HEK293T (cell line): Measurements from ENCODE around the gene CCNE1.

ENCODE experiments used
- CTCF ChIA-PET: fragments of 350-600 bp; formaldehyde crosslinking; extraction: SDS; loops from one replicate; lab custom pipeline; 2021; ENCODE audit warnings: antibody characterized with exemption, inconsistent platforms; lab: Yijun Ruan, JAX
- POLR2A ChIA-PET: fragments of 350-600 bp; formaldehyde crosslinking; extraction: SDS; loops from one replicate; lab custom pipeline; 2020; ENCODE audit warnings: antibody characterized with exemption, inconsistent platforms; lab: Yijun Ruan, JAX
- DNase-seq: peaks from one replicate; pipeline ENCODE4 v3.0.0; 2012; ENCODE audit warnings: mixed read lengths; ENCODE audit errors: extremely low spot score
- ARNT ChIP-seq: fragments of 450-650 bp; IDR thresholded peaks from 2 replicates; pipeline ENCODE4 v1.6.1; 2017; ENCODE audit warnings: mild to moderate bottlenecking
- BHLHE40 ChIP-seq: fragments of 450-650 bp; IDR thresholded peaks from 2 replicates; pipeline ENCODE4 v1.6.1; 2016; ENCODE audit warnings: mild to moderate bottlenecking, moderate library complexity, borderline replicate concordance
- CTBP1 ChIP-seq: fragments of 450-650 bp; IDR thresholded peaks from 2 replicates; pipeline ENCODE4 v1.6.1; 2016; ENCODE audit warnings: borderline replicate concordance
- ELF4 ChIP-seq: fragments of 450-650 bp; IDR thresholded peaks from 2 replicates; pipeline ENCODE4 v1.6.1; 2017; ENCODE audit warnings: antibody characterized with exemption
- FOXA1 ChIP-seq: fragments of 450-650 bp; IDR thresholded peaks from 2 replicates; pipeline ENCODE4 v1.6.1; 2016; ENCODE audit warnings: mild to moderate bottlenecking
- FOXK2 ChIP-seq: fragments of 450-650 bp; IDR thresholded peaks from 2 replicates; pipeline ENCODE4 v1.6.1; 2016; ENCODE audit warnings: mild to moderate bottlenecking
- FOXM1 ChIP-seq: fragments of 450-650 bp; IDR thresholded peaks from 2 replicates; pipeline ENCODE4 v1.6.1; 2017; ENCODE audit warnings: mild to moderate bottlenecking, borderline replicate concordance
- HDGF ChIP-seq: fragments of 450-650 bp; IDR thresholded peaks from 2 replicates; pipeline ENCODE4 v1.6.1; 2017; ENCODE audit warnings: antibody characterized with exemption, borderline replicate concordance
- L3MBTL2 ChIP-seq: fragments of 450-650 bp; conservative IDR thresholded peaks from 2 replicates; pipeline ENCODE4 v1.6.1; 2016; ENCODE audit warnings: mild to moderate bottlenecking
- LEF1 ChIP-seq: fragments of 450-650 bp; IDR thresholded peaks from 2 replicates; pipeline ENCODE4 v1.6.1; 2017; ENCODE audit warnings: mild to moderate bottlenecking, borderline replicate concordance
- NFRKB ChIP-seq: fragments of 450-650 bp; IDR thresholded peaks from 2 replicates; pipeline ENCODE4 v1.6.1; 2016; ENCODE audit warnings: mild to moderate bottlenecking, moderate library complexity
- SP1 ChIP-seq: fragments of 450-650 bp; IDR thresholded peaks from 2 replicates; pipeline ENCODE4 v1.6.1; 2017
- SUZ12 ChIP-seq: fragments of 450-650 bp; IDR thresholded peaks from 2 replicates; pipeline ENCODE4 v1.6.1; 2016; ENCODE audit warnings: mild to moderate bottlenecking
- TARDBP ChIP-seq: fragments of 450-650 bp; IDR thresholded peaks from 2 replicates; pipeline ENCODE4 v1.6.1; 2016
- ZNF384 ChIP-seq: fragments of 450-650 bp; IDR thresholded peaks from 2 replicates; pipeline ENCODE4 v1.6.1; 2016
- TF ChIP-seq, protein P1 (sequence below): fragments of 450-650 bp; IDR thresholded peaks from 2 replicates; pipeline ENCODE4 v1.6.1; 2016

The CCNE1 gene

DNA sequence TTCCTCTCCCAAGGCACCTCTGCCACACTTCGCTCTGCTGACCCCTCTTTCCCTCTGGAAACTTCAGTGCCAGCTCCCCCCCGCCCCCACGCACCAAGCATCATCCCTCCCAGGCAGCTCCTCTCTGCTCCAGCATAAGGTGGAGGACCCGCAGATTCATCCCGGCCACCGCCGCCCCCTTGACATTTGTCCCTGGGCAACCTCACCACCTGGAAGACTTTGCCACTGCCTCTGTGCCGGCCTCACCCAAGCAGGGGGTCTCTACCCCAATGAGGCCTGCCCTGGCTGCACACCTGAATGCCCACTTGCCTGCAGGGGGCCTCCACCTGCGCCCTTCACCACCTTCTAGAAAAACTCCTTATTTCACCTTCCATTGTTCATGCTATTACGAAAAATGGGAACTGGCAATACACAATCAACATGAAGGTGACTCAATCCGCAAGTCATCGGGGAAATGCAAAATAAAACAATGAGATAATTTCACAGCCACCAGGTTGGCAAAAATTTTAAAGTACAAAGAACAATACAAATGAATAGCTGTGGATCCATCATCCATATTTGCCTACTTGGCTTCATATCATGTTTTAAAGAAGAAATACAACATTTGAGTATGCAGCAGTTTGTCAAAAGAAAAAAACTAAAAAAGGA, 21.9 kb downstream of the CCNE1 start:
- DNase-seq = no peak
- TF ChIP-seq ZNF384 (no peak), ARNT (no peak), TARDBP (no peak), FOXA1 (no peak), SUZ12 (no peak), NFRKB (no peak), ELF4 (no peak), HDGF (no peak), FOXK2 (no peak), L3MBTL2 (no peak), LEF1 (no peak), SP1 (no peak), FOXM1 (no peak)
- TF ChIP-seq, protein P1, sequence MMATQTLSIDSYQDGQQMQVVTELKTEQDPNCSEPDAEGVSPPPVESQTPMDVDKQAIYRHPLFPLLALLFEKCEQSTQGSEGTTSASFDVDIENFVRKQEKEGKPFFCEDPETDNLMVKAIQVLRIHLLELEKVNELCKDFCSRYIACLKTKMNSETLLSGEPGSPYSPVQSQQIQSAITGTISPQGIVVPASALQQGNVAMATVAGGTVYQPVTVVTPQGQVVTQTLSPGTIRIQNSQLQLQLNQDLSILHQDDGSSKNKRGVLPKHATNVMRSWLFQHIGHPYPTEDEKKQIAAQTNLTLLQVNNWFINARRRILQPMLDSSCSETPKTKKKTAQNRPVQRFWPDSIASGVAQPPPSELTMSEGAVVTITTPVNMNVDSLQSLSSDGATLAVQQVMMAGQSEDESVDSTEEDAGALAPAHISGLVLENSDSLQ = no peak
- ChIA-PET POLR2A (no interaction called here), CTCF (no interaction called here)

DNA sequence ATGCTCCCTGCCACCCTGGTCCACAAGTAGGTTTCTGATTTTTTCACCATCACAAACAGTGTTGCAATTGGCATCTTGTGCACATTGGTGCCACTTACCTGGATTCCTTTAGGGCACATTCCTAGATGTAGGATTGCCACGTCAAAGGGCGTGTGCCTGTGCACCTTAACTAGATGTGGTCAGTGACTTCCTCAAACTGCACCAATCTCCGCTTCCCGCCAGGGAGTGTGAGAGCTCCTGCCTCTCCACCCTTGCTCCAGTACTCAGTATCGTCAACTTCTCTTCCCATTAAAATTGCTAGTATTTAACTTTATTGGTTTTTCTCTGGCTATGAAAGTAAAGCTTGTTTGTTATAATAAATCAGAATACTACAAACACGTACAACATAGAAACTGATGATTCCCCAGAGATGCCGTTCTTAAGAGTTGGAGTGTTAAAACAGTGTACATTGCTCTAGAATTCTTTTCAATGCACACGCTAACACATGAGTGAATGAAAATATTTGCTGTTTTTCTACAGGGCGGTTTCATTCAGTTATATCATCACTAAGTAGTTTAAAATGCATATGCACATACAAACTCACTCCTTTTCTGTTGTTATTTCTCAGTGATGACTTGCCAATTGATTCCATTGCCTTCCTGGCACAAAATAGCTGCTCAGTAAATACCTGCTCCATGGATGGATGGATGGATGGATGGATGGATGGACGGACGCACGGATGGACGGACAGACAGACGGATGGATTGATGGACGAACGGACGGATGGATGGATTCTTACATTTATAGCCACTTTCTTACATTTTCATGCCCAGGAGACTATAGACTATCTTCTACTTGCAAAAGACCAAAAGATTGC, 23.4 kb downstream of the CCNE1 start:
- DNase-seq = no peak
- POLR2A ChIA-PET = no interaction called here
- CTCF ChIA-PET = no interaction called here
- no peak for TF ChIP-seq ARNT
- TF ChIP-seq BHLHE40 = no peak
- TF ChIP-seq FOXM1 = no peak
- no peak for TF ChIP-seq ZNF384
- no peak for TF ChIP-seq LEF1
- TF ChIP-seq SP1 = no peak
- TF ChIP-seq NFRKB = no peak
- TF ChIP-seq HDGF = no peak
- TF ChIP-seq CTBP1 = no peak
- no peak for TF ChIP-seq SUZ12
- TF ChIP-seq FOXK2 = no peak
- TF ChIP-seq TARDBP = no peak
- no peak for TF ChIP-seq L3MBTL2
- TF ChIP-seq, protein P1 = no peak
- TF ChIP-seq FOXA1 = no peak
- no peak for TF ChIP-seq ELF4

DNA sequence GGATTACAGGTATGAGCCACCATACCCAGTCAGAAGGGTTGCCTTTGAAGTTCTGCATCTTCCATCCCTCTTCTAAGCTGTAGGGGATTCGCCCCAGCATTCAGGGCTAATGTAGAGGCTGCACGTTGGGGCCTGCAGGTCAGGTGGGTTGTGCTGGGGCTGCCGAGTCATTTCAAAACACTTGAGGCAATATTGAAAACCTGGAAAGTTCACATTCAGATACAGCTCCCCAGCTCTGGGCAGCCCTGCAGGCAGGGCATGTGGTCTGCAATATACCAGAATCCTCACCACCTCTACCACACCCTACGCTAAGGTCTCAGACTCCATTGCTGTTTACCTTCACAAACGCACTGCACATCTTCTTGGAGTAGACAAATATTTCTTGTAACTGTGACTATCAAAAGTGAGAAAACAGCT, 24.6 kb downstream of the CCNE1 start:
- no peak for DNase-seq
- CTCF ChIA-PET = no interaction called here
- POLR2A ChIA-PET = no interaction called here
- TF ChIP-seq FOXM1 (no peak), ZNF384 (no peak), ELF4 (no peak), HDGF (no peak), NFRKB (no peak), L3MBTL2 (no peak), LEF1 (no peak), FOXA1 (no peak), FOXK2 (no peak), ARNT (no peak), TARDBP (no peak), BHLHE40 (no peak), CTBP1 (no peak), SUZ12 (no peak)
- TF ChIP-seq, protein P1 = no peak

DNA sequence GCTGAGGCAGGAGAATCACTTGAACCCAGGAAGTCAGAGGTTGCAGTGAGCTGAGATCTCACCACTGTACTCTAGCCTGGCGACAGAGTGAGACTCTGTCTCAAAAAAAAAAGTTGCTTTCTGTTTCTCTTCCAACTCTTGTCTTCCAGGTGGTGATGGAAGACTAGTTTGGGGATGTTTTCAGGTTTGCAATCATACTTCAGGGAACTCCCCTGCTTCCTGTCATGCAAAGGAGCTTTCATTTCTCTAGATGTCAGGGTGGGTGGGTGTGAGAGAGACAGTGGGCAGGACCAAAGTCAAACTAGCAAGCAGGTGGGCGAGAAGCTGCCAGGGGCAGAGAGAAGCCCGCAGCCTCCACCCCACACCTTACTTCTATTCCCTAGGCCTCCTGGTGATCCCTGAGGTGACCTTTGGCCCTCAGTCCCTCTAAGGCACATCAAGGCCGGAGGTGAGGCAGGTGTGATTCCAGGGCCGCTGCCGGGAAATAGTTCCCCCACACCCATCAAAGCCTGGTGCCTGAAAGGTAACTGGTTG, 25.7 kb downstream of the CCNE1 start:
- DNase-seq = no peak
- ChIA-PET CTCF (no interaction called here), POLR2A (no interaction called here)
- TF ChIP-seq NFRKB (no peak), BHLHE40 (no peak), TARDBP (no peak), SP1 (no peak), FOXM1 (no peak), SUZ12 (no peak), ELF4 (no peak), HDGF (no peak), CTBP1 (no peak), L3MBTL2 (no peak), LEF1 (no peak), FOXK2 (no peak), ZNF384 (no peak), FOXA1 (no peak), ARNT (no peak)
- TF ChIP-seq, protein P1 = no peak

DNA sequence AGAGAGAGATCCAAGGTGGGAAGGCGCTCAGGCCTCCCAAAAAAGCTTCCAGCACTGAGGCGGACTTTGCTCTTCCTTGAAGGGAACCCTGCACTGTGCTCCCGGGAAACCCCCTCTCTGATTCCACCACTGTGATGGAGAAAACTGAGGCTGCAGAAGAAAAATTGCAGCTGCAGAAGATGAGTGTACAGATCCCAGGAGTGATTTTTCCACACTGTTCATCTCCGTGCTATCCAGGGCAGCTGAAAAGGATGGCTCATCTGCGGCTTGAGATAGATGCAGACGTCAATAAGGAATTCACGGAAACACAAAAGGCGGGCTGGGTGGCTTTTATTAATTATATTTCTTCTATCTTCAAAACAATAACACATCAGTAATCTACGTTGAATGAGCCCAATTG, 26.2 kb downstream of the CCNE1 start:
- POLR2A ChIA-PET = no interaction called here
- CTCF ChIA-PET = no interaction called here
- no peak for TF ChIP-seq BHLHE40
- TF ChIP-seq SP1 = no peak
- TF ChIP-seq ZNF384 = no peak
- TF ChIP-seq, protein P1 = no peak
- no peak for TF ChIP-seq ARNT
- TF ChIP-seq FOXK2 = no peak
- no peak for TF ChIP-seq ELF4
- no peak for TF ChIP-seq CTBP1
- no peak for TF ChIP-seq LEF1
- TF ChIP-seq HDGF = no peak
- no peak for TF ChIP-seq L3MBTL2
- no peak for TF ChIP-seq FOXA1
- no peak for TF ChIP-seq TARDBP
- TF ChIP-seq NFRKB = no peak
- TF ChIP-seq SUZ12 = no peak
- no peak for TF ChIP-seq FOXM1
- DNase-seq = no peak
